Measurements from ENCODE around the gene FBXO30. TPM values are rescaled to one million over a fixed set of nuclear protein-coding genes. Genes with fewer than 3 reads are reported as not detected.

Gene FBXO30
- total RNA-seq, 2 donors from 2014 or later, result 5.4 to 9.0 TPM

DNA sequence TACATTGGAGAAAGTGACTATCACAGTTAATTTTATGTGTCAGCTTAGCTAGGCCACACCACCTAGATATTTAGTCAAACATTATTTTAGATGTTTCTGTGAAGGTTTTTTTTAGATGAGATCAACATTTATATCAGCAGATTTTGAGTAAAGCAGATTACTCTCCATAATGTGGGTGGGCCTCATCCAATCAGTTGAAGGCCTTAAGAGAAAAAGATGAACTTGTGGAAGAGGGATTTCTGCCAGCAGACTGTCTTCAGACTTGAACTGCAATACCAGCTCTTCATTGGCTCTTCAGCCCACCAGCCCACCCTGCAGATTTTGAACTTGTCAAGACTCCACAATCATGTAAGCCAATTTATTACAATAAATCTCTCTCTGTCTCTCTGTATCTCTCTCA lies 25.1 kb upstream of the FBXO30 start:
- Histone ChIP-seq H3K36me3 (no peaks in the 10 kb centered on the region), H3K4me1 (no peaks in the 10 kb centered on the region), H3K9me3 (no peaks in the 10 kb centered on the region), H3K9ac (ENCODE audit: low read depth in 2 of 2, low read length in 2 of 2) (no peak overlapping the region), H3K4me3 (no peak overlapping the region), H3K27ac (no peak overlapping the region), H3K27me3 (no peaks in the 10 kb centered on the region)
- intact Hi-C loops (cut with DNase I), result no loop called here
- DNase-seq, result no peak
- TF ChIP-seq, protein P1, sequence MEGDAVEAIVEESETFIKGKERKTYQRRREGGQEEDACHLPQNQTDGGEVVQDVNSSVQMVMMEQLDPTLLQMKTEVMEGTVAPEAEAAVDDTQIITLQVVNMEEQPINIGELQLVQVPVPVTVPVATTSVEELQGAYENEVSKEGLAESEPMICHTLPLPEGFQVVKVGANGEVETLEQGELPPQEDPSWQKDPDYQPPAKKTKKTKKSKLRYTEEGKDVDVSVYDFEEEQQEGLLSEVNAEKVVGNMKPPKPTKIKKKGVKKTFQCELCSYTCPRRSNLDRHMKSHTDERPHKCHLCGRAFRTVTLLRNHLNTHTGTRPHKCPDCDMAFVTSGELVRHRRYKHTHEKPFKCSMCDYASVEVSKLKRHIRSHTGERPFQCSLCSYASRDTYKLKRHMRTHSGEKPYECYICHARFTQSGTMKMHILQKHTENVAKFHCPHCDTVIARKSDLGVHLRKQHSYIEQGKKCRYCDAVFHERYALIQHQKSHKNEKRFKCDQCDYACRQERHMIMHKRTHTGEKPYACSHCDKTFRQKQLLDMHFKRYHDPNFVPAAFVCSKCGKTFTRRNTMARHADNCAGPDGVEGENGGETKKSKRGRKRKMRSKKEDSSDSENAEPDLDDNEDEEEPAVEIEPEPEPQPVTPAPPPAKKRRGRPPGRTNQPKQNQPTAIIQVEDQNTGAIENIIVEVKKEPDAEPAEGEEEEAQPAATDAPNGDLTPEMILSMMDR (IDR thresholded peaks at IDR 0.05), result no peak

- no peak overlapping the region for H3K9ac ChIP-seq (ENCODE audit: low read depth in 2 of 2, low read length in 2 of 2)
- H3K4me3 ChIP-seq, result no peak overlapping the region
- H3K27me3 ChIP-seq, result no peaks in the 10 kb centered on the region
- H3K36me3 ChIP-seq, result no peaks in the 10 kb centered on the region
- intact Hi-C loops (cut with DNase I), result no loop called here
- H3K4me1 ChIP-seq, result no peaks in the 10 kb centered on the region
- TF ChIP-seq, protein P1 (IDR thresholded peaks at IDR 0.05), result no peak
- no peak for DNase-seq
- no peaks in the 10 kb centered on the region for H3K9me3 ChIP-seq
- H3K27ac ChIP-seq, result no peak overlapping the region
These were observed 23.7 kb upstream of the FBXO30 start for GRCh38 chr6:145838305-145838704.

- H3K9me3 ChIP-seq, result no peaks in the 10 kb centered on the region
- intact Hi-C loops (cut with DNase I), result no loop called here
- H3K4me3 ChIP-seq, result no peak overlapping the region
- no peaks in the 10 kb centered on the region for H3K27me3 ChIP-seq
- no peaks in the 10 kb centered on the region for H3K4me1 ChIP-seq
- TF ChIP-seq, protein P1 (IDR thresholded peaks at IDR 0.05), result no peak
- DNase-seq, result no peak
- no peak overlapping the region for H3K9ac ChIP-seq (ENCODE audit: low read depth in 2 of 2, low read length in 2 of 2)
- no peaks in the 10 kb centered on the region for H3K36me3 ChIP-seq
- no peak overlapping the region for H3K27ac ChIP-seq
These were observed 22.2 kb upstream of the FBXO30 start for GRCh38 chr6:145836772-145837171.

DNA sequence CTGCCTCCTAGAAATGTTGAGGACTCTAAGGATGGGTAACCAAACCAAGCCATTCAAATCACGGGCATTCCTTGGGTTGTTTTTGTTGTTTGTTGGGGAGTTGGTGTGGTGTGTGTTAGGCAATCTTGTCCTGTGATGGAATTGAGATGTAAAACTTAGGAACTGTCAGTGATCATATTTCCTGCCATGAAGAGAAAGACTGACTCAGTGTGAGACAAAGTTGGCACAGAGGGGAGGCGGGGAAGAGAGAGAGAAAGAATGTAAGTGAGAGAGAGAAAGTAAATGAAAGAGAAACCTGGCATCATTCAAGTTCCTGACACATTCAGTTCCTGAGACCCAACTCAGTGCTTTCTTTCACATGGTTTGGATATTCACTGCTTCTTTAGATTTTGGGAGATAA lies 21.6 kb upstream of the FBXO30 start:
- Histone ChIP-seq H3K4me3 (no peak overlapping the region), H3K27ac (no peak overlapping the region), H3K27me3 (no peaks in the 10 kb centered on the region), H3K4me1 (no peaks in the 10 kb centered on the region), H3K36me3 (no peaks in the 10 kb centered on the region), H3K9me3 (no peaks in the 10 kb centered on the region), H3K9ac (ENCODE audit: low read depth in 2 of 2, low read length in 2 of 2) (no peak overlapping the region)
- intact Hi-C loops (cut with DNase I), result no loop called here
- TF ChIP-seq, protein P1 (IDR thresholded peaks at IDR 0.05), result no peak
- no peak for DNase-seq

- H3K9me3 ChIP-seq, result no peaks in the 10 kb centered on the region
- no peak for DNase-seq
- TF ChIP-seq, protein P1 (IDR thresholded peaks at IDR 0.05), result no peak
- no peak overlapping the region for H3K27ac ChIP-seq
- H3K4me3 ChIP-seq, result no peak overlapping the region
- H3K4me1 ChIP-seq, result no peaks in the 10 kb centered on the region
- no peaks in the 10 kb centered on the region for H3K27me3 ChIP-seq
- intact Hi-C loops (cut with DNase I), result no loop called here
- no peaks in the 10 kb centered on the region for H3K36me3 ChIP-seq
- no peak overlapping the region for H3K9ac ChIP-seq (ENCODE audit: low read depth in 2 of 2, low read length in 2 of 2)
These were observed 16.0 kb upstream of the FBXO30 start for GRCh38 chr6:145830612-145831011.

- no peak for DNase-seq
- Histone ChIP-seq H3K27ac (no peak overlapping the region), H3K36me3 (no peaks in the 10 kb centered on the region), H3K9me3 (no peaks in the 10 kb centered on the region), H3K9ac (ENCODE audit: low read depth in 2 of 2, low read length in 2 of 2) (no peak overlapping the region), H3K4me1 (no peaks in the 10 kb centered on the region), H3K27me3 (no peaks in the 10 kb centered on the region), H3K4me3 (no peak overlapping the region)
- TF ChIP-seq, protein P1 (IDR thresholded peaks at IDR 0.05), result no peak
- intact Hi-C loops (cut with DNase I), result no loop called here
These were observed 15.4 kb upstream of the FBXO30 start for GRCh38 chr6:145829950-145830349.

Data from colonic mucosa (tissue), 4 donors.